SK-N-SH (cell line): Measurements from ENCODE around the gene MGAT5.

Source experiments
- CTCF ChIP-seq: fragments of 200-600 bp; sonication (generic); IDR thresholded peaks from 2 replicates; pipeline ENCODE4 v1.6.1; 2017; ENCODE audit warnings: antibody characterized with exemption, mild to moderate bottlenecking, moderate library complexity
- FOXM1 ChIP-seq: IDR thresholded peaks from 2 replicates; pipeline ENCODE4 v1.4.0; 2012; ENCODE audit warnings: low read depth, mild to moderate bottlenecking
- MEF2A ChIP-seq: IDR thresholded peaks from 2 replicates; pipeline ENCODE4 v1.4.0; 2012; ENCODE audit warnings: low read depth, borderline replicate concordance
- MXI1 ChIP-seq: IDR thresholded peaks from 2 replicates; pipeline ENCODE4 v1.6.1; 2012; ENCODE audit warnings: mild to moderate bottlenecking, low read depth, low read length, improper control_type of control experiment
- TCF12 ChIP-seq: IDR thresholded peaks from 2 replicates; pipeline ENCODE4 v1.4.0; 2012
- YY1 ChIP-seq: IDR thresholded peaks from 2 replicates; pipeline ENCODE4 v1.4.0; 2012; ENCODE audit warnings: low read depth, mild to moderate bottlenecking

DNA sequence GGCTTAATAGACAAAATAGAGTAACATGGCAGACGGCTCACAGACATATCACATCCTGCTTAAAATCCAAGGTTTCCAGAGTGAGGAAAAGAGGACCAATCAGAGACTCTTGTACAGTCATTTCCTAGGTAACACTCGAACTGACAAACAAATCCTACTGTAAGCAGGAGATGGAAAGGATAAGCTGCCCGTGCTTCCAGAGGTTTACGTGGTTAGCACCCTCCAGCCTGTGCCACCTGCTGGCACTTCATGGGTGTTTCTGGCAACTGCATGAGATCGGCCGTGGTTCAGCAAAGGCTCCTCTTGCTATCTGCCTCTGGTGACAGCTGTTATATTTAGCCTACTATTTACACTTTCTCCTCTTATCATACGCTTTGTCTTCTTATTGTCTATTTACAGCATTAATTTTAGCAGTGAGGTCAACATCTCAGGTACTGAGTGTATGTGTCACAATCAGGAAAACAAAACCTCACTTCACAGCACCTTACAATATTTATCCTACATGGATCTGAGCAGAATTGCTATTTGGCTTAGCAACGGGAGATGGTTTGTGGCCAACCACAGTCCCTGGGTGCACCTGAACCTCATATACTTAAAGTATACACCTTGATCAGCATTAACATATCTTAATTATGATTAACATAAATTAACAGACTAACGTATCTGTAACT, 238.0 kb downstream of the MGAT5 start:
- TF ChIP-seq TCF12 = no peak
- TF ChIP-seq CTCF = peak; percentile 24; the same call in 1 of the 2 replicates
- no peak for TF ChIP-seq YY1
- no peak for TF ChIP-seq FOXM1
- no peak for TF ChIP-seq MEF2A
- no peak for TF ChIP-seq MXI1
